IMR-90 (cell line): Measurements from ENCODE around the gene FGD5. TPM values are rescaled to one million over a fixed set of nuclear protein-coding genes. Genes with fewer than 3 reads are reported as not detected.

ENCODE experiments used
- ATAC-seq: fragments of 200-7000 bp; cut with Tn5 transposase; 2 replicates; pipeline ENCODE4 v1.9.1; 2020; ENCODE audit warnings: low read depth, mild to moderate bottlenecking, moderate library complexity
- BruUV-seq: library from RNA; stranded (reverse); fragments of 400-500 nt; replicated peaks from 2 replicates; lab custom pipeline; 2021; lab: Mats Ljungman, UMichigan
- CTCF ChIA-PET: fragments of 300-600 bp; formaldehyde crosslinking; extraction: SDS; loops from one replicate; lab custom pipeline; 2021; ENCODE audit warnings: antibody characterized with exemption; lab: Yijun Ruan, JAX
- POLR2A ChIA-PET: fragments of 300-600 bp; sonication (Branson Sonifier 250); formaldehyde crosslinking; loops from one replicate; lab custom pipeline; 2022; ENCODE audit warnings: antibody characterized with exemption; ENCODE audit not compliant: unreplicated experiment; lab: Charles Lee
- DNase-seq: peaks from one replicate; pipeline ENCODE4 v3.0.0; 2013
- H2AFZ ChIP-seq: replicated peaks from 2 replicates; pipeline ENCODE3; 2013; ENCODE audit warnings: low read length, mild to moderate bottlenecking; ENCODE audit not compliant: poor library complexity
- H2AK5ac ChIP-seq: 2 replicates; pipeline ENCODE4 v1.6.1; 2013; ENCODE audit warnings: low read depth, low read length, inconsistent platforms
- H2AK9ac ChIP-seq: replicated peaks from 2 replicates; pipeline ENCODE3; 2013; ENCODE audit warnings: mild to moderate bottlenecking, low read depth, low read length, moderate library complexity; ENCODE audit not compliant: poor library complexity
- H2BK120ac ChIP-seq: 2 replicates; pipeline ENCODE4 v1.6.1; 2013; ENCODE audit warnings: low read depth, low read length, inconsistent platforms
- H2BK15ac ChIP-seq: 3 replicates; pipeline ENCODE4 v1.6.1; 2013; ENCODE audit warnings: low read depth, low read length, inconsistent platforms
- H2BK20ac ChIP-seq: 2 replicates; pipeline ENCODE4 v1.6.1; 2013; ENCODE audit warnings: low read depth, mild to moderate bottlenecking, inconsistent platforms, low read length, moderate library complexity
- H2BK5ac ChIP-seq: 2 replicates; pipeline ENCODE4 v1.6.1; 2013; ENCODE audit warnings: mild to moderate bottlenecking, low read depth, low read length, inconsistent platforms; ENCODE audit not compliant: poor library complexity, severe bottlenecking
- H3K14ac ChIP-seq: replicated peaks from 2 replicates; pipeline ENCODE4 v1.6.1; 2013; ENCODE audit warnings: low read depth, low read length, inconsistent platforms
- H3K18ac ChIP-seq: 2 replicates; pipeline ENCODE4 v1.6.1; 2013; ENCODE audit warnings: low read depth, low read length, control low read depth
- H3K23ac ChIP-seq: 2 replicates; pipeline ENCODE4 v1.6.1; 2013; ENCODE audit warnings: low read depth, low read length, inconsistent platforms
- H3K27ac ChIP-seq: 2 replicates; pipeline ENCODE4 v1.5.1; 2013; ENCODE audit warnings: mild to moderate bottlenecking, control low read depth, low read length; ENCODE audit not compliant: insufficient read depth
- H3K27me3 ChIP-seq: 2 replicates; pipeline ENCODE4 v1.6.1; 2013; ENCODE audit warnings: low read length; ENCODE audit not compliant: control insufficient read depth, insufficient read depth
- H3K36me3 ChIP-seq: 2 replicates; pipeline ENCODE4 v1.6.1; 2013; ENCODE audit warnings: low read length, mixed read lengths; ENCODE audit not compliant: control insufficient read depth, insufficient read depth
- H3K4ac ChIP-seq: 2 replicates; pipeline ENCODE4 v1.6.1; 2013; ENCODE audit warnings: low read depth, low read length, inconsistent platforms
- H3K4me1 ChIP-seq: 2 replicates; pipeline ENCODE4 v1.6.1; 2013; ENCODE audit warnings: low read length, mixed read lengths; ENCODE audit not compliant: control insufficient read depth, insufficient read depth
- H3K4me2 ChIP-seq: 2 replicates; pipeline ENCODE4 v1.6.1; 2013; ENCODE audit warnings: low read depth, mild to moderate bottlenecking, control low read depth, low read length, moderate library complexity
- H3K4me3 ChIP-seq: 2 replicates; pipeline ENCODE4 v1.5.1; 2013; ENCODE audit warnings: low read depth, mild to moderate bottlenecking, control low read depth, low read length, moderate library complexity; ENCODE audit not compliant: insufficient read depth
- H3K56ac ChIP-seq: 2 replicates; pipeline ENCODE4 v1.6.1; 2013; ENCODE audit warnings: low read length, inconsistent platforms; ENCODE audit not compliant: insufficient read depth; ENCODE audit errors: extremely low read depth
- H3K79me1 ChIP-seq, 2 experiments: 2 replicates each; pipeline ENCODE4 v1.6.1; 2013; ENCODE audit warnings: low read length in 2 of 2, inconsistent platforms in 1 of 2, low read depth in 1 of 2
- H3K9ac ChIP-seq: 2 replicates; pipeline ENCODE4 v1.6.1; 2013; ENCODE audit warnings: low read depth, low read length, control low read depth
- H3K9me1 ChIP-seq: 2 replicates; pipeline ENCODE4 v1.6.1; 2013; ENCODE audit warnings: low read length, inconsistent platforms; ENCODE audit not compliant: insufficient read depth
- H3K9me3 ChIP-seq: 2 replicates; pipeline ENCODE4 v1.6.1; 2013; ENCODE audit warnings: low read length; ENCODE audit not compliant: control insufficient read depth, insufficient read depth
- H4K20me1 ChIP-seq: 2 replicates; pipeline ENCODE4 v1.6.1; 2013; ENCODE audit warnings: low read length, inconsistent platforms; ENCODE audit not compliant: insufficient read depth
- H4K5ac ChIP-seq: 2 replicates; pipeline ENCODE4 v1.6.1; 2013; ENCODE audit warnings: mild to moderate bottlenecking, low read depth, low read length, control low read depth
- H4K8ac ChIP-seq, 2 experiments: 2 replicates each; pipeline ENCODE4 v1.6.1; 2013; ENCODE audit warnings: low read depth in 2 of 2, low read length in 2 of 2, control low read depth in 1 of 2, inconsistent platforms in 1 of 2
- H4K91ac ChIP-seq: 2 replicates; pipeline ENCODE4 v1.6.1; 2013; ENCODE audit warnings: low read depth, low read length, inconsistent platforms; ENCODE audit not compliant: insufficient read depth
- CEBPB ChIP-seq: IDR thresholded peaks from 2 replicates; pipeline ENCODE4 v1.6.1; 2012; ENCODE audit warnings: low read depth, low read length, improper control_type of control experiment
- CTCF ChIP-seq: conservative IDR thresholded peaks from 2 replicates; pipeline ENCODE4 v1.5.1; 2012; ENCODE audit warnings: mild to moderate bottlenecking, low read depth, low read length, improper control_type of control experiment
- MAZ ChIP-seq: IDR thresholded peaks from 2 replicates; pipeline ENCODE4 v1.6.1; 2012; ENCODE audit warnings: low read depth, mild to moderate bottlenecking, low read length, improper control_type of control experiment, moderate library complexity, borderline replicate concordance
- POLR2A ChIP-seq: IDR thresholded peaks from 2 replicates; pipeline ENCODE4 v1.6.1; 2012; ENCODE audit warnings: mild to moderate bottlenecking, low read depth, low read length
- RCOR1 ChIP-seq: IDR thresholded peaks from 2 replicates; pipeline ENCODE4 v1.6.1; 2012; ENCODE audit warnings: mild to moderate bottlenecking, low read length, improper control_type of control experiment; ENCODE audit not compliant: insufficient replicate concordance
- SMC3 ChIP-seq: fragments of 150-350 bp; IDR thresholded peaks from 2 replicates; pipeline ENCODE4 v1.6.1; 2016; ENCODE audit warnings: low read depth, mild to moderate bottlenecking, antibody characterized with exemption, low read length, moderate library complexity
- WGBS, 2 experiments: methylation state at CpG; one replicate each; pipeline versions ENCODE4 v1.1.5 to v1.1.7; 2013; ENCODE audit warnings: missing lambda C conversion rate in 2 of 2; ENCODE audit not compliant: insufficient read length in 1 of 2; ENCODE audit errors: extremely low coverage in 2 of 2; 5-methylcytosine and 5-hydroxymethylcytosine counted together
- dilution Hi-C: fragments of 300-500 bp; cut with HindIII; formaldehyde crosslinking; loops from one replicate; pipeline ENCODE4 v1.14.3; 2018; ENCODE audit warnings: low sequenced_read_pairs; ENCODE audit not compliant: unreplicated experiment
- in situ Hi-C: fragments of 300-500 bp; cut with MboI; formaldehyde crosslinking; loops from 3 replicates; pipeline ENCODE4 v1.14.3; 2019; ENCODE audit warnings: low sequenced_read_pairs, inconsistent platforms, mixed read lengths
- intact Hi-C: fragments of 100-400 bp; cut with micrococcal nuclease; formaldehyde crosslinking; loops from 2 replicates; pipeline ENCODE4 v1.10.0; 2022
- polyA plus RNA-seq, 3 experiments: library from polyadenylated mRNA; depleted of rRNA; stranded (reverse); fragments of >200 nt; gene quantifications; 2 replicates each; pipeline ENCODE4 v1.2.3, GENCODE V29; 2012; ENCODE audit warnings: low replicate concordance in 1 of 3
- total RNA-seq: library from RNA; depleted of rRNA; stranded (reverse); fragments of >200 nt; gene quantifications from 2 replicates; pipeline ENCODE4 v1.2.3, GENCODE V29; 2012

The FGD5 gene
- total and polyA plus RNA-seq, 2 of the 4 experiments (the other 2 are of a cell fraction), result not detected

GRCh38 chr3:14831916-14832450 lies 13.2 kb downstream of the FGD5 start:
- CTCF ChIA-PET, result no interaction called here
- in situ Hi-C loops, result no loop called here

More at GRCh38 chr3:14831916-14832450, 13.2 kb downstream of the FGD5 start:
- intact Hi-C loops (no loop called here), dilution Hi-C loops (no loop called here)
- no peak overlapping the region for H2BK20ac ChIP-seq
- H3K9ac ChIP-seq, result no peak overlapping the region
- no peak overlapping the region for H3K27ac ChIP-seq
- no peak overlapping the region for H3K18ac ChIP-seq
- H2AK9ac ChIP-seq, result no peak overlapping the region
- H4K20me1 ChIP-seq, result no peaks in the 10 kb centered on the region
- ATAC-seq, result no peak
- H3K36me3 ChIP-seq, result no peaks in the 10 kb centered on the region
- peaks cover 19% of the 10 kb centered on the region for H3K27me3 ChIP-seq
- H2AFZ ChIP-seq, result no peak overlapping the region
- 25% methylated on average over 4 of the region's 8 CpGs; no CpG with 5 or more reads in 1 of the 2 experiments for WGBS, 2 experiments
- no peaks in the 10 kb centered on the region for H3K79me1 ChIP-seq
- H3K4me3 ChIP-seq, result no peak overlapping the region
- no peak overlapping the region for H2BK5ac ChIP-seq
- H3K14ac ChIP-seq, result no peak overlapping the region
- no peak overlapping the region for H2BK15ac ChIP-seq
- no TSS peak for BruUV-seq
- no peak overlapping the region for H2AK5ac ChIP-seq
- POLR2A ChIA-PET, result no interaction called here
- H3K4me1 ChIP-seq, result no peaks in the 10 kb centered on the region
- H3K4ac ChIP-seq, result no peak overlapping the region
- no peak overlapping the region for H4K91ac ChIP-seq
- H2BK120ac ChIP-seq, result no peak overlapping the region
- H4K8ac ChIP-seq, result no peak overlapping the region
- H3K4me2 ChIP-seq, result no peak overlapping the region
- H3K9me1 ChIP-seq, result no peaks in the 10 kb centered on the region
- H3K9me3 ChIP-seq, result no peaks in the 10 kb centered on the region
- no peak overlapping the region for H3K23ac ChIP-seq
- DNase-seq, result no peak
- TF ChIP-seq SMC3 (no peak), CEBPB (no peak), CTCF (no peak), POLR2A (no peak), RCOR1 (no peak), MAZ (no peak)
- H3K56ac ChIP-seq, result no peak overlapping the region
- H4K5ac ChIP-seq, result no peak overlapping the region
